ENCODE data around the gene ARHGEF33. TPM values are rescaled to one million over a fixed set of nuclear protein-coding genes. Genes with fewer than 3 reads are reported as not detected.

The ARHGEF33 gene
- total RNA-seq, 1 donor from 2014 or later, result 0.83 TPM

GRCh38 chr2:38866773-38867443 is 22.8 kb upstream of the ARHGEF33 start:
- H3K27ac Mint-ChIP-seq, result no peak overlapping the region
- H3K4me3 Mint-ChIP-seq, result no peak overlapping the region
- no peaks in the 10 kb centered on the region for H3K4me1 Mint-ChIP-seq
- H3K9me3 Mint-ChIP-seq, result peaks cover 20% of the 10 kb centered on the region
- DNase-seq (ENCODE audit: low spot score in 2 of 2, unreplicated experiment in 2 of 2), result no peak
- peaks cover 41% of the 10 kb centered on the region for H3K36me3 Mint-ChIP-seq
- no peak for TF ChIP-seq CTCF (IDR thresholded peaks at IDR 0.05; ENCODE audit: unreplicated experiment)
- H3K27me3 Mint-ChIP-seq (ENCODE audit: low read depth), result no peaks in the 10 kb centered on the region

GRCh38 chr2:38871432-38871831 is 18.2 kb upstream of the ARHGEF33 start:
- peaks cover 38% of the 10 kb centered on the region for H3K36me3 Mint-ChIP-seq
- peaks cover 17% of the 10 kb centered on the region for H3K4me1 Mint-ChIP-seq
- no peak for TF ChIP-seq CTCF (IDR thresholded peaks at IDR 0.05; ENCODE audit: unreplicated experiment)
- H3K27ac Mint-ChIP-seq, result no peak overlapping the region
- DNase-seq (ENCODE audit: low spot score in 2 of 2, unreplicated experiment in 2 of 2), result no peak
- H3K27me3 Mint-ChIP-seq (ENCODE audit: low read depth), result no peaks in the 10 kb centered on the region
- H3K4me3 Mint-ChIP-seq, result no peak overlapping the region
- H3K9me3 Mint-ChIP-seq, result peaks cover 34% of the 10 kb centered on the region

- DNase-seq (ENCODE audit: low spot score in 2 of 2, unreplicated experiment in 2 of 2), result no peak
- no peak overlapping the region for H3K27ac Mint-ChIP-seq
- no peak for TF ChIP-seq CTCF (IDR thresholded peaks at IDR 0.05; ENCODE audit: unreplicated experiment)
- peaks cover 30% of the 10 kb centered on the region for H3K36me3 Mint-ChIP-seq
- H3K9me3 Mint-ChIP-seq, result peaks cover 34% of the 10 kb centered on the region
- no peaks in the 10 kb centered on the region for H3K27me3 Mint-ChIP-seq (ENCODE audit: low read depth)
- peaks cover 21% of the 10 kb centered on the region for H3K4me1 Mint-ChIP-seq
- no peak overlapping the region for H3K4me3 Mint-ChIP-seq
Measured at GRCh38 chr2:38873763-38874162, 15.9 kb upstream of the ARHGEF33 start.

- peaks cover 21% of the 10 kb centered on the region for H3K9me3 Mint-ChIP-seq
- no peaks in the 10 kb centered on the region for H3K27me3 Mint-ChIP-seq (ENCODE audit: low read depth)
- H3K4me1 Mint-ChIP-seq, result peaks cover 21% of the 10 kb centered on the region
- peak overlapping the region; percentile 91 for H3K27ac Mint-ChIP-seq
- no peak for DNase-seq (ENCODE audit: low spot score in 2 of 2, unreplicated experiment in 2 of 2)
- H3K4me3 Mint-ChIP-seq, result peak overlapping the region; percentile 84
- peaks cover 20% of the 10 kb centered on the region for H3K36me3 Mint-ChIP-seq
- TF ChIP-seq CTCF (IDR thresholded peaks at IDR 0.05; ENCODE audit: unreplicated experiment), result no peak
Measured at GRCh38 chr2:38875227-38875575, 14.5 kb upstream of the ARHGEF33 start.

- H3K4me3 Mint-ChIP-seq, result peak within 1 kb of the TSS; percentile 84
- peaks cover 21% of the 10 kb centered on the region for H3K4me1 Mint-ChIP-seq
- peaks cover 19% of the 10 kb centered on the region for H3K9me3 Mint-ChIP-seq
- no peaks in the 10 kb centered on the region for H3K27me3 Mint-ChIP-seq (ENCODE audit: low read depth)
- H3K27ac Mint-ChIP-seq, result peak within 1 kb of the TSS; percentile 91
- DNase-seq (ENCODE audit: low spot score in 2 of 2, unreplicated experiment in 2 of 2), result peak; percentile 62 to 80
- TF ChIP-seq CTCF (IDR thresholded peaks at IDR 0.05; ENCODE audit: unreplicated experiment), result no peak
- peaks cover 21% of the 10 kb centered on the region for H3K36me3 Mint-ChIP-seq
Measured at GRCh38 chr2:38875576-38876367, 13.9 kb upstream of the ARHGEF33 start, which contains the start of the genes DHX57 and MORN2. Gene DHX57 (minus strand): TSS chr2:38875934. CDS start chr2:38868405, 7,529 bp downstream. Gene MORN2 (plus strand): TSS chr2:38875976.
